ENCODE measurements around the gene TFDP2. TPM values are rescaled to one million over a fixed set of nuclear protein-coding genes. Genes with fewer than 3 reads are reported as not detected.

TFDP2 gene
- total RNA-seq, 1 experiment from 2014 or later, result 76.0 TPM

GRCh38 chr3:141965471-141965870, 183.9 kb downstream of the TFDP2 start:
- Histone ChIP-seq H3K18ac (ENCODE audit: insufficient read length, low read depth, low read length) (no peak overlapping the region), H4K5ac (ENCODE audit: insufficient read length, low read depth, low read length) (no peak overlapping the region), H2AK5ac (ENCODE audit: insufficient read length, low read length) (no peak overlapping the region), H3K79me2 (ENCODE audit: insufficient read depth, low read length) (no peaks in the 10 kb centered on the region), H3K9ac (ENCODE audit: extremely low read depth, insufficient read length, low read length) (no peak overlapping the region), H2BK120ac (ENCODE audit: low read depth, low read length, poor library complexity, severe bottlenecking) (no peak overlapping the region), H3K4me2 (ENCODE audit: insufficient read depth, insufficient read length, low read length) (no peak overlapping the region), H3K23me2 (ENCODE audit: insufficient read length, low read depth, low read length, poor library complexity, severe bottlenecking) (no peaks in the 10 kb centered on the region), H4K91ac (ENCODE audit: insufficient read length, low read depth, low read length) (no peak overlapping the region), H2BK5ac (ENCODE audit: insufficient read length, low read length) (no peak overlapping the region), H4K20me1 (ENCODE audit: control insufficient read depth, insufficient read depth, insufficient read length) (no peaks in the 10 kb centered on the region), H3T11ph (ENCODE audit: low read length) (no peak overlapping the region), H3K27me3 (ENCODE audit: insufficient read depth, low read length) (no peaks in the 10 kb centered on the region), H2BK20ac (ENCODE audit: low read depth, low read length, poor library complexity, severe bottlenecking) (no peak overlapping the region), H3K23ac (ENCODE audit: insufficient read length, low read depth, low read length) (no peak overlapping the region), H3K9me3 (ENCODE audit: control insufficient read depth, low read depth, low read length) (no peaks in the 10 kb centered on the region), H2BK12ac (ENCODE audit: insufficient read length, low read depth, low read length) (no peak overlapping the region), H3K4ac (ENCODE audit: low read depth, low read length) (no peak overlapping the region), H2AFZ (ENCODE audit: low read length) (no peak overlapping the region), H3K4me1 (ENCODE audit: insufficient read depth, low read length) (no peaks in the 10 kb centered on the region), H3K27ac (ENCODE audit: insufficient read length, low read depth, low read length) (no peak overlapping the region), H3K14ac (ENCODE audit: insufficient read depth, low read length) (no peak overlapping the region), H3K79me1 (ENCODE audit: insufficient read depth, low read depth, low read length, poor library complexity, severe bottlenecking) (no peaks in the 10 kb centered on the region), H2BK15ac (ENCODE audit: low read depth, low read length) (no peak overlapping the region), H4K8ac (replicated peaks; ENCODE audit: insufficient read length, low read depth, low read length) (no peak overlapping the region), H3K56ac (ENCODE audit: insufficient read length, low read depth, low read length) (no peak overlapping the region)
- Mint-ChIP-seq H3K9me3 (no peaks in the 10 kb centered on the region), H3K4me1 (0 out of 4 replicates have a peak, but pooled peaks cover 0 to 2% of the 10 kb centered on the region in 2 experiments), H3K36me3 (ENCODE audit: insufficient read depth in 1 of 3, low read depth in 3 of 3) (peaks cover 33 to 60% (median 54%) of the 10 kb centered on the region in 3 experiments), H3K27ac (no peak overlapping the region), H3K4me3 (no peak overlapping the region), H3K27me3 (ENCODE audit: low read depth) (no peaks in the 10 kb centered on the region)
- TF ChIP-seq CTCF (conservative IDR thresholded peaks at IDR 0.05), result no peak
- DNase-seq, result no peak
- WGBS (ENCODE audit: extremely low coverage, insufficient read length, low lambda C conversion rate), result no CpG with 5 or more reads among the region's 1 CpG
